ENCODE measurements around the gene OSBPL9. TPM values are rescaled to one million over a fixed set of nuclear protein-coding genes. Genes with fewer than 3 reads are reported as not detected.
"Not testable (repeated sequence)": the region's sequence is repeated elsewhere in the genome, so short reads cannot be mapped to it uniquely, and the experiment has no call there.

Gene OSBPL9
- total and polyA plus RNA-seq, 7 donors = 31.8 to 81.5 (median 49.7) TPM

- Histone ChIP-seq H3K9me3 (no peaks in the 10 kb centered on the region), H3K27me3 (no peaks in the 10 kb centered on the region), H3K4me3 (no peak overlapping the region), H3K36me3 (no peaks in the 10 kb centered on the region), H3K4me1 (no peaks in the 10 kb centered on the region), H3K27ac (no peak overlapping the region)
- intact Hi-C loops (cut with DNase I) = no loop called here
- DNase-seq = peak; percentile 53
- WGBS, 2 donors = 85 to 89% methylated on average over 5 of the region's 5 CpGs
- no peak for TF ChIP-seq EP300 (IDR thresholded peaks at IDR 0.05)
- no peak for TF ChIP-seq POLR2A (IDR thresholded peaks at IDR 0.05)
- TF ChIP-seq POLR2AphosphoS5 (IDR thresholded peaks at IDR 0.05) = no peak
- no peak for TF ChIP-seq CTCF (IDR thresholded peaks at IDR 0.05)
These were observed 10.8 kb upstream of the OSBPL9 start for GRCh38 chr1:51605961-51606723.

GRCh38 chr1:51607681-51608095 is 9.2 kb upstream of the OSBPL9 start:
- peaks cover 0 to 11% (median 6%) of the 10 kb centered on the region in 4 donors for H3K4me1 ChIP-seq
- WGBS, 2 donors = 78 to 80% methylated on average over 6 of the region's 6 CpGs
- intact Hi-C loops (cut with DNase I) = no loop called here
- no peaks in the 10 kb centered on the region for H3K27me3 ChIP-seq
- H3K9me3 ChIP-seq = no peaks in the 10 kb centered on the region
- TF ChIP-seq POLR2AphosphoS5 (IDR thresholded peaks at IDR 0.05) = no peak
- TF ChIP-seq EP300 (IDR thresholded peaks at IDR 0.05) = no peak
- TF ChIP-seq CTCF (IDR thresholded peaks at IDR 0.05) = no peak
- no peak for TF ChIP-seq POLR2A (IDR thresholded peaks at IDR 0.05)
- DNase-seq = peak; percentile 57
- H3K4me3 ChIP-seq = no peak overlapping the region
- no peaks in the 10 kb centered on the region for H3K36me3 ChIP-seq
- no peak overlapping the region for H3K27ac ChIP-seq

- H3K27ac ChIP-seq; H3K4me3 ChIP-seq; H3K36me3 ChIP-seq; H3K9me3 ChIP-seq; DNase-seq; H3K27me3 ChIP-seq; intact Hi-C loops (cut with DNase I): not testable (repeated sequence)
- WGBS, 2 donors = 96 to 98% methylated on average over 6 of the region's 6 CpGs
- H3K4me1 ChIP-seq = peaks cover 0 to 19% (median 12%) of the 10 kb centered on the region in 4 donors
These were observed 6.8 kb upstream of the OSBPL9 start for GRCh38 chr1:51610104-51610503.

- Histone ChIP-seq H3K4me3 (no peak overlapping the region), H3K27me3 (no peaks in the 10 kb centered on the region), H3K27ac (no peak overlapping the region), H3K9me3 (no peaks in the 10 kb centered on the region), H3K4me1 (peaks cover 0 to 19% (median 12%) of the 10 kb centered on the region in 4 donors), H3K36me3 (no peaks in the 10 kb centered on the region)
- 69 to 89% methylated on average over 4 of the region's 4 CpGs for WGBS, 2 donors
- no peak for TF ChIP-seq POLR2A (IDR thresholded peaks at IDR 0.05)
- intact Hi-C loops (cut with DNase I) = no loop called here
- DNase-seq = no peak
These were observed 6.3 kb upstream of the OSBPL9 start for GRCh38 chr1:51610637-51611036.

GRCh38 chr1:51612447-51612961 is 4.4 kb upstream of the OSBPL9 start:
- intact Hi-C loops (cut with DNase I) = no loop called here
- Histone ChIP-seq H3K4me1 (peaks cover 0 to 26% (median 19%) of the 10 kb centered on the region in 4 donors), H3K9me3 (no peaks in the 10 kb centered on the region), H3K4me3 (no peak overlapping the region), H3K27ac (peak overlapping the region in 3 of 4 donors; percentile 26 to 45 (median 41)), H3K27me3 (no peaks in the 10 kb centered on the region), H3K36me3 (no peaks in the 10 kb centered on the region)
- WGBS, 2 donors = 52 to 55% methylated on average over 2 of the region's 2 CpGs
- no peak for DNase-seq
- peak in 2 of 4 donors; percentile 12 to 35 for TF ChIP-seq POLR2AphosphoS5 (IDR thresholded peaks at IDR 0.05)
- no peak for TF ChIP-seq EP300 (IDR thresholded peaks at IDR 0.05)

- H3K27me3 ChIP-seq = no peaks in the 10 kb centered on the region
- peak overlapping the region in 1 of 4 donors; percentile 87 for H3K27ac ChIP-seq
- H3K9me3 ChIP-seq = no peaks in the 10 kb centered on the region
- intact Hi-C loops (cut with DNase I) = loop anchor here (5.0 kb wide), 1 partner anchor 99 kb away; the partner anchor contains the start of gene EPS15
- WGBS, 2 donors = 55 to 82% methylated on average over 10 of the region's 10 CpGs
- H3K36me3 ChIP-seq = no peaks in the 10 kb centered on the region
- H3K4me3 ChIP-seq = no peak overlapping the region
- no peak for TF ChIP-seq CTCF (IDR thresholded peaks at IDR 0.05)
- no peak for TF ChIP-seq EP300 (IDR thresholded peaks at IDR 0.05)
- TF ChIP-seq POLR2A (IDR thresholded peaks at IDR 0.05) = no peak
- TF ChIP-seq POLR2AphosphoS5 (IDR thresholded peaks at IDR 0.05) = no peak
- no peak for DNase-seq
- H3K4me1 ChIP-seq = peaks cover 0 to 53% (median 43%) of the 10 kb centered on the region in 4 donors
These were observed 1.1 kb upstream of the OSBPL9 start for GRCh38 chr1:51615780-51616291.
